ENCODE measurements around the gene NLGN1. TPM values are rescaled to one million over a fixed set of nuclear protein-coding genes. Genes with fewer than 3 reads are reported as not detected.
"Not testable (repeated sequence)": the region's sequence is repeated elsewhere in the genome, so short reads cannot be mapped to it uniquely, and the experiment has no call there.

Gene NLGN1
- total and polyA plus RNA-seq, 7 experiments from 2014 or later, result not detected

DNA sequence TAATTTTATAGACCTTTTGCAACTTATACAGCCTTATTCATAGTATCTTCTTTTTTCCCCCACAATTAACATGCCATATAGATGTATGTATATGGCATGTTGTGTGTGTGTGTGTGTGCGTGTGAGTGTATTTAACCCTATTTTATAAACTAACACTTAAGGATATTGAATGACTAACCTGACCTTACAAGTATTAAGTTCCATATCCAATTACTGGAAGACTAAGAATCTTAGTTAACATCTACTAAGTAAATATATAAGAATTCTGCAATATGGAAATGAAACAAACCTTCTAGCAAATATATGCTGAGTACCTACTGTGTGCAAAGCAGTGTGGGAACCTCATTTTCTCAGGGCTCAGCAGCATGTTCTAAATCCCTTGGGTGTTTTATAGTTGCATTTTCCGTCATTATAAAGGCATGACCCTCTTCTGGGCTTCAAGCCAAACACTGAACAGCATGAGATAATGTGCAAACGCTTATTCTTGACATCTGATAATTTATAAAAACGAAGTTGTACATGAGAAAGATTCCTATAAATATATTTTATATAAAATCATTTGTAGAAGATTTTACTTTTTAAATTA is 105.5 kb downstream of the NLGN1 start:
- Mint-ChIP-seq H3K27ac (no peak overlapping the region), H3K4me1 (no peaks in the 10 kb centered on the region), H3K9me3 (peaks cover 0 to 12% (median 6%) of the 10 kb centered on the region in 11 donors), H3K36me3 (no peaks in the 10 kb centered on the region), H3K27me3 (no peaks in the 10 kb centered on the region), H3K4me3 (no peak overlapping the region)
- H3K36me3 ChIP-seq (ENCODE audit: control insufficient read depth in 2 of 3, insufficient read depth in 3 of 3, low read length in 3 of 3), result no peaks in the 10 kb centered on the region
- H3K4me1 ChIP-seq (ENCODE audit: control insufficient read depth in 2 of 2, insufficient read depth in 2 of 2, low read length in 2 of 2), result no peaks in the 10 kb centered on the region
- H3K27ac ChIP-seq (ENCODE audit: low read depth, low read length), result no peak overlapping the region
- CTCF ChIA-PET, result no interaction called here
- no peak for ATAC-seq
- no peak overlapping the region for H3K4me3 ChIP-seq (ENCODE audit: low read length)
- no peaks in the 10 kb centered on the region for H3K9me3 ChIP-seq (ENCODE audit: control insufficient read depth in 2 of 3, low read length in 3 of 3)
- intact Hi-C loops (cut with micrococcal nuclease), result no loop called here
- no peak for DNase-seq
- no peaks in the 10 kb centered on the region for H3K27me3 ChIP-seq (ENCODE audit: control insufficient read depth in 2 of 2, insufficient read depth in 2 of 2, low read length in 2 of 2)
- POLR2A ChIA-PET, result no interaction called here

DNA sequence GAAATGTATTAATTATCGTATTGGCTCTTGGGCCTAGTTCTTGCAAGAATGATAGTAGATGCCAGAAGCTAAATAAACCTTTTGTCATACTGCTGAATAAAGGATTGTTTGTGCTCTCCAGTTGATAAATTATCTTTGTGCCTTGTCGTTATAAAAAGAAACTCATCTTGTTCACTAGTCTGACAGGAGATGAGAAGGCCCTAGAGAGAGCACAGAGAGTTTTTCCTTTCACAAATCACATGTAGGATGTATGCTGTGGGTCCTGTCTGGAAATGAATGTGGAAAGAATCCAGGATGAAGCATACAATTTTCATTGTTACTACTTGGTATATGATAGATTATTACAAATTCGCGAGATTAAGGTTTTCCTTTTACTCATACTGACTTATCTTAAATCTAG is 113.0 kb downstream of the NLGN1 start:
- DNase-seq (no peak), ATAC-seq (no peak)
- Mint-ChIP-seq H3K27ac (no peak overlapping the region), H3K9me3 (peaks cover 0 to 13% (median 0%) of the 10 kb centered on the region in 11 donors), H3K4me3 (no peak overlapping the region), H3K4me1 (no peaks in the 10 kb centered on the region), H3K27me3 (no peaks in the 10 kb centered on the region), H3K36me3 (no peaks in the 10 kb centered on the region)
- Histone ChIP-seq H3K4me3 (ENCODE audit: low read length) (no peak overlapping the region), H3K9me3 (ENCODE audit: control insufficient read depth in 2 of 3, low read length in 3 of 3) (no peaks in the 10 kb centered on the region), H3K27me3 (ENCODE audit: control insufficient read depth in 2 of 2, insufficient read depth in 2 of 2, low read length in 2 of 2) (no peaks in the 10 kb centered on the region), H3K36me3 (ENCODE audit: control insufficient read depth in 2 of 3, insufficient read depth in 3 of 3, low read length in 3 of 3) (no peaks in the 10 kb centered on the region), H3K27ac (ENCODE audit: low read depth, low read length) (no peak overlapping the region), H3K4me1 (ENCODE audit: control insufficient read depth in 2 of 2, insufficient read depth in 2 of 2, low read length in 2 of 2) (no peaks in the 10 kb centered on the region)
- intact Hi-C loops (cut with micrococcal nuclease), result no loop called here
- ChIA-PET CTCF (no interaction called here), POLR2A (no interaction called here)

DNA sequence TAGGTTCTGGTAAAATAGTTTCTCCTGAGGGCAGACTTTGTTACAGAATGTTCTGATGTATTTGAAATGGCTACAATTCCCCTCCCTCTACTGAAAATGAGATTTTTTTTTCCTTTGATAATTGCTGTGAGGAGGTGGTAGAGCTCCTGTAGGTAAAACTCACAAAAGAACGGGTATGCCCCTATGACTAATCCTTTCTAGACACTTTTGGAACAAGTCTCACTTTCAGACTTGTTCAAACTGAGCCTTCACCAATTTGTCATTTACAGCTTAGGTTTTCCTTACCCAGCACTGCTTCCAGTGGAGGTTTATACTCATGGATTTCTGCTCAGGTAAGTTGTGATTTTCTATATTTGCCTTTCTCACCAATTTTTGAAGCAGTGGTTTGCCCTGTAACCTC is 115.6 kb downstream of the NLGN1 start:
- Histone ChIP-seq H3K36me3 (ENCODE audit: control insufficient read depth in 2 of 3, insufficient read depth in 3 of 3, low read length in 3 of 3) (no peaks in the 10 kb centered on the region), H3K9me3 (ENCODE audit: control insufficient read depth in 2 of 3, low read length in 3 of 3) (no peaks in the 10 kb centered on the region), H3K27me3 (ENCODE audit: control insufficient read depth in 2 of 2, insufficient read depth in 2 of 2, low read length in 2 of 2) (no peaks in the 10 kb centered on the region), H3K27ac (ENCODE audit: low read depth, low read length) (no peak overlapping the region), H3K4me3 (ENCODE audit: low read length) (no peak overlapping the region), H3K4me1 (ENCODE audit: control insufficient read depth in 2 of 2, insufficient read depth in 2 of 2, low read length in 2 of 2) (no peaks in the 10 kb centered on the region)
- H3K27me3 Mint-ChIP-seq, result no peaks in the 10 kb centered on the region
- H3K9me3 Mint-ChIP-seq, result peaks cover 0 to 13% (median 0%) of the 10 kb centered on the region in 11 donors
- no peaks in the 10 kb centered on the region for H3K4me1 Mint-ChIP-seq
- CTCF ChIA-PET, result no interaction called here
- no peaks in the 10 kb centered on the region for H3K36me3 Mint-ChIP-seq
- no peak for ATAC-seq
- H3K27ac Mint-ChIP-seq, result no peak overlapping the region
- no peak overlapping the region for H3K4me3 Mint-ChIP-seq
- intact Hi-C loops (cut with micrococcal nuclease), result no loop called here
- POLR2A ChIA-PET, result no interaction called here
- no peak for DNase-seq

DNA sequence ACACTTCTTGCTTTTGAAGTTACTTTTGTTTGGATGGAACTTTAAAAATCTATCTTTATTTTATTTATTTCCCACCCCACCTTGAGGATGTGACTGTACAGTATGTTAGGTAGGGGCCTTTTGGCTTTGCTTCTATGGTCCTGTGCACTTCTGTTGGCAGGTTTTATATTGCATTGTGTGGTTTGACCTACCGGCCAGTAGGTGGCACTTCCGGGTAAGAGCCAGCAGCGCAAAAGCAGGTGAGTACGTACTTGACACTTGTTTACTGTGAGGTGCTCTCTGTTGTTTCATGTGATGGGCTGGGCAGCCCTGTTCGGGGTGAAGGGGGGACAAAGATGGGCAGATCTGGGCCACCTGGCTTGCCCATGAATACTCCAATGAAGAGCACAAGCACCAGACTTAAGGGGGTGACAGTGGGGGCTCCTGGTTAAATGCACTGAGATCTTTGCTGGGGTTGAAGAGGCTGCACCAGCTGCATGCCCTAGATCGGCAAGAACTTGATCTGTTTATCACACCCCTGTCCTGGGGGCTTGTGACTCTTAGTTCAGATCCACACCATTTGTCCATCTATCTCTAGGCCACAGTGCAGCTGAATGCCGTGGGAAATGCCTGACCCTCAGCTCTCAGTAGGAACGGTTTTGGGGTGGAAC is 131.6 kb downstream of the NLGN1 start:
- Histone ChIP-seq H3K27me3 (ENCODE audit: control insufficient read depth in 2 of 2, insufficient read depth in 2 of 2, low read length in 2 of 2) (no peaks in the 10 kb centered on the region), H3K36me3 (ENCODE audit: control insufficient read depth in 2 of 3, insufficient read depth in 3 of 3, low read length in 3 of 3) (no peaks in the 10 kb centered on the region), H3K4me1 (ENCODE audit: control insufficient read depth in 2 of 2, insufficient read depth in 2 of 2, low read length in 2 of 2) (no peaks in the 10 kb centered on the region), H3K9me3 (ENCODE audit: control insufficient read depth in 2 of 3, low read length in 3 of 3) (peaks cover 0 to 9% (median 0%) of the 10 kb centered on the region in 3 experiments), H3K4me3 (ENCODE audit: low read length) (no peak overlapping the region), H3K27ac (ENCODE audit: low read depth, low read length) (no peak overlapping the region)
- H3K27ac Mint-ChIP-seq, result no peak overlapping the region
- intact Hi-C loops (cut with micrococcal nuclease), result no loop called here
- CTCF ChIA-PET, result no interaction called here
- H3K4me3 Mint-ChIP-seq, result no peak overlapping the region
- DNase-seq, result no peak
- no peak for ATAC-seq
- POLR2A ChIA-PET, result no interaction called here
- H3K27me3 Mint-ChIP-seq, result no peaks in the 10 kb centered on the region
- H3K9me3 Mint-ChIP-seq, result peaks cover 5 to 44% (median 27%) of the 10 kb centered on the region in 11 donors
- H3K36me3 Mint-ChIP-seq, result peaks cover 0 to 6% (median 0%) of the 10 kb centered on the region in 5 donors
- H3K4me1 Mint-ChIP-seq, result no peaks in the 10 kb centered on the region

DNA sequence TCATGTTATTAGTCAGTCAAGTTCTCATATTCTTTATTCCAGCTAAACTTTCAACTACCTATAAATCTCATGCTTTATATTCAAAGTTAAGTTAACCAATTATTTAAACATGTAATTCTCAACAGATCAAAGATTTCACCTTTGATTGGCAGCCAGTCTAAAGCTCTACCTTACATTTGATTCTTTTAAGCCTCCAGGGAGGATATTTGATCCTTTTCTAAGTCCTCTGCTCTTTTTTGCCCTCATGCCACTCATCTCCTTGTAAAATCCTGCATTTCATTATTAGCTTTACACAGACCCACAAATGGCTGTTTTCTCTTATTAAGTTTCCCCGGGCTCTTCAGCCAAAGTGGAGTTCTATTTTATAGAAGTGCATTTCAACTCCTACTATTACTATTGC is 134.1 kb downstream of the NLGN1 start:
- Mint-ChIP-seq H3K27ac (no peak overlapping the region), H3K9me3 (peaks cover 0 to 30% (median 18%) of the 10 kb centered on the region in 11 donors), H3K36me3 (peaks cover 0 to 6% (median 0%) of the 10 kb centered on the region in 5 donors), H3K4me1 (no peaks in the 10 kb centered on the region), H3K27me3 (no peaks in the 10 kb centered on the region), H3K4me3 (no peak overlapping the region)
- Histone ChIP-seq H3K4me3 (ENCODE audit: low read length) (no peak overlapping the region), H3K27me3 (ENCODE audit: control insufficient read depth in 2 of 2, insufficient read depth in 2 of 2, low read length in 2 of 2) (no peaks in the 10 kb centered on the region), H3K36me3 (ENCODE audit: control insufficient read depth in 2 of 3, insufficient read depth in 3 of 3, low read length in 3 of 3) (no peaks in the 10 kb centered on the region), H3K9me3 (ENCODE audit: control insufficient read depth in 2 of 3, low read length in 3 of 3) (peaks cover 0 to 9% (median 0%) of the 10 kb centered on the region in 3 experiments), H3K4me1 (ENCODE audit: control insufficient read depth in 2 of 2, insufficient read depth in 2 of 2, low read length in 2 of 2) (no peaks in the 10 kb centered on the region), H3K27ac (ENCODE audit: low read depth, low read length) (no peak overlapping the region)
- DNase-seq (no peak), ATAC-seq (no peak)
- ChIA-PET CTCF (no interaction called here), POLR2A (no interaction called here)
- intact Hi-C loops (cut with micrococcal nuclease), result no loop called here

DNA sequence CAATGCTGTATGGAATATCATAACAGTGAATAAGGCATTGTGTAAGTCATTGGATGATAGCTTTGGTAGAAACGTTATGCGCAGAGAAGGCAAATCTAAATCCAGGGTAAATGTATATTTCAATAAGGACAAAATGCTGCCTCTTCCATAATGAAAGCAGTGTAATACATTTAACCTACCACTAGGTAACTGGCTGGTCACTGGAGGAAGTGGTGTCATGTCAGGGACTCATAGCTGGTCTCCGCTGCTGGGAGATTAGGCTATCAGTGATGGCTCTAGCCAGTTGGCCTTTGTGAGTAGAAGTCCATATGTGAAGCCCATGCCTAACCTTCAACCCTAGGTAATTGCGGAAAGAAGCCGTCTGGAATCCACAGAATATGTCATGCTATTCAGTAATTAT is 140.9 kb downstream of the NLGN1 start:
- Histone ChIP-seq H3K4me3 (ENCODE audit: low read length) (no peak overlapping the region), H3K27me3 (ENCODE audit: control insufficient read depth in 2 of 2, insufficient read depth in 2 of 2, low read length in 2 of 2) (no peaks in the 10 kb centered on the region), H3K9me3 (ENCODE audit: control insufficient read depth in 2 of 3, low read length in 3 of 3) (peaks cover 0 to 2% (median 0%) of the 10 kb centered on the region in 3 experiments), H3K4me1 (ENCODE audit: control insufficient read depth in 2 of 2, insufficient read depth in 2 of 2, low read length in 2 of 2) (no peaks in the 10 kb centered on the region), H3K27ac (ENCODE audit: low read depth, low read length) (no peak overlapping the region), H3K36me3 (ENCODE audit: control insufficient read depth in 2 of 3, insufficient read depth in 3 of 3, low read length in 3 of 3) (no peaks in the 10 kb centered on the region)
- Mint-ChIP-seq H3K4me1 (no peaks in the 10 kb centered on the region), H3K36me3 (no peaks in the 10 kb centered on the region), H3K27ac (no peak overlapping the region), H3K9me3 (peaks cover 0 to 4% (median 0%) of the 10 kb centered on the region in 11 donors), H3K27me3 (no peaks in the 10 kb centered on the region), H3K4me3 (no peak overlapping the region)
- ATAC-seq, result no peak
- CTCF ChIA-PET, result no interaction called here
- POLR2A ChIA-PET, result no interaction called here
- intact Hi-C loops (cut with micrococcal nuclease), result no loop called here
- no peak for DNase-seq

DNA sequence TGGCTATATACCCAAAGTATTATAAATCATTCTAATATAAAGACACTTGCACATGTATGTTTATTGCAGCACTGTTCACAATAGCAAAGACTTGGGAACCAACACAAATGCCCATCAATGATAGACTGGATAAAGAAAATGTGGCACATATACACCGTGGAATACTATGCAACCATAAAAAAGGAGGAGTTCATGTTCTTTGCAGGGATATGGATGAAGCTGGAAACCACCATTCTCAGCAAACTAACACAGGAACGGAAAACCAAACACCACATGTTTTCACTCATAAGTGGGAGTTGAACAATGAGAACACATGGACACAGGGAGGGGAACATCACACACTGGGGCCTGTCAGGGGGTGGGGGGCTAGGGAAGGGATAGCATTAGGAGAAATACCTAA is 148.0 kb downstream of the NLGN1 start:
- DNase-seq; H3K4me1 Mint-ChIP-seq; H3K27ac ChIP-seq (ENCODE audit: low read depth, low read length); H3K9me3 ChIP-seq (ENCODE audit: control insufficient read depth in 2 of 3, low read length in 3 of 3); intact Hi-C loops (cut with micrococcal nuclease); H3K36me3 Mint-ChIP-seq; H3K27me3 ChIP-seq (ENCODE audit: control insufficient read depth in 2 of 2, insufficient read depth in 2 of 2, low read length in 2 of 2); CTCF ChIA-PET; H3K4me3 Mint-ChIP-seq; ATAC-seq; POLR2A ChIA-PET; H3K27me3 Mint-ChIP-seq; H3K4me3 ChIP-seq (ENCODE audit: low read length); H3K27ac Mint-ChIP-seq; H3K36me3 ChIP-seq (ENCODE audit: control insufficient read depth in 2 of 3, insufficient read depth in 3 of 3, low read length in 3 of 3); H3K4me1 ChIP-seq (ENCODE audit: control insufficient read depth in 2 of 2, insufficient read depth in 2 of 2, low read length in 2 of 2): not testable (repeated sequence)
- peaks cover 0 to 12% (median 2%) of the 10 kb centered on the region in 11 donors for H3K9me3 Mint-ChIP-seq
